Fibroblast of mammary gland (primary cell): Measurements from ENCODE around the gene MTF1.

Experiments
- DNase-seq: peaks from one replicate; pipeline ENCODE4 v3.0.0-alpha.2; 2010; ENCODE audit warnings: low read depth
- H3K4me3 ChIP-seq: 2 replicates; pipeline ENCODE4 v1.5.1; 2011; ENCODE audit warnings: low read depth, mild to moderate bottlenecking, low read length, moderate library complexity; ENCODE audit not compliant: control insufficient read depth
- TF ChIP-seq, protein P1 (sequence below): conservative IDR thresholded peaks from 2 replicates; pipeline ENCODE4 v1.5.1; 2011; ENCODE audit warnings: low read depth, low read length, inconsistent platforms; ENCODE audit not compliant: control insufficient read depth, insufficient read depth

MTF1 gene

DNA sequence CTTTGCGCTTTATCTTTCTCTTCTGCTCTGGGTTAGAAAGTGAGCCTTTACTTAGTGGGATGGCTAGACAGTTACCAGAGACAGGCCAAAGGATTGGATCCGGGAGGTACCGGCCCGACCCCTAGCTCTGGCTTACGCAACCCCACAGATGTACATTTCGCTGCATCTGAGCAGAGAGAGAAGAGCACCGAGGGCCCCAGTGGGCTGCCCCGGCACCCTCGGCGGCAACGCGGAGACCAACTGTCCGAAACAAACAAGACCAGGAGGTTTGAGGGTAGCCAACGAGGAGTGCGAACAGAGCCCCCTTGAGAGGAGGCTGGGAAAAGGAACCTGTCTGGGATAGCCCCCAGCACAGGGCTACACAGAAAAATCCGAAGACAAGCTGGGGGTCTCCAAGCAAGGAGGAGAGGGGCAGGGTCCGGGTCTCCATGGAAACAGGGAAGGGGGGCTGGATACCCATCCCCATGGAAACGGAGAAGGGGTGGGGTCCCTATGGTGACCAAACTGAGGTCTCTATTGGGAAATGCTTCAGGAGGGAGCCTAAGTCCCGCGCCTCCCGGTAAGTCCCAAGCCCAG, 373 bp downstream of the MTF1 start:
- TF ChIP-seq, protein P1, sequence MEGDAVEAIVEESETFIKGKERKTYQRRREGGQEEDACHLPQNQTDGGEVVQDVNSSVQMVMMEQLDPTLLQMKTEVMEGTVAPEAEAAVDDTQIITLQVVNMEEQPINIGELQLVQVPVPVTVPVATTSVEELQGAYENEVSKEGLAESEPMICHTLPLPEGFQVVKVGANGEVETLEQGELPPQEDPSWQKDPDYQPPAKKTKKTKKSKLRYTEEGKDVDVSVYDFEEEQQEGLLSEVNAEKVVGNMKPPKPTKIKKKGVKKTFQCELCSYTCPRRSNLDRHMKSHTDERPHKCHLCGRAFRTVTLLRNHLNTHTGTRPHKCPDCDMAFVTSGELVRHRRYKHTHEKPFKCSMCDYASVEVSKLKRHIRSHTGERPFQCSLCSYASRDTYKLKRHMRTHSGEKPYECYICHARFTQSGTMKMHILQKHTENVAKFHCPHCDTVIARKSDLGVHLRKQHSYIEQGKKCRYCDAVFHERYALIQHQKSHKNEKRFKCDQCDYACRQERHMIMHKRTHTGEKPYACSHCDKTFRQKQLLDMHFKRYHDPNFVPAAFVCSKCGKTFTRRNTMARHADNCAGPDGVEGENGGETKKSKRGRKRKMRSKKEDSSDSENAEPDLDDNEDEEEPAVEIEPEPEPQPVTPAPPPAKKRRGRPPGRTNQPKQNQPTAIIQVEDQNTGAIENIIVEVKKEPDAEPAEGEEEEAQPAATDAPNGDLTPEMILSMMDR = no peak
- H3K4me3 ChIP-seq = peak overlapping the region; percentile 100
- DNase-seq = peak; percentile 33

DNA sequence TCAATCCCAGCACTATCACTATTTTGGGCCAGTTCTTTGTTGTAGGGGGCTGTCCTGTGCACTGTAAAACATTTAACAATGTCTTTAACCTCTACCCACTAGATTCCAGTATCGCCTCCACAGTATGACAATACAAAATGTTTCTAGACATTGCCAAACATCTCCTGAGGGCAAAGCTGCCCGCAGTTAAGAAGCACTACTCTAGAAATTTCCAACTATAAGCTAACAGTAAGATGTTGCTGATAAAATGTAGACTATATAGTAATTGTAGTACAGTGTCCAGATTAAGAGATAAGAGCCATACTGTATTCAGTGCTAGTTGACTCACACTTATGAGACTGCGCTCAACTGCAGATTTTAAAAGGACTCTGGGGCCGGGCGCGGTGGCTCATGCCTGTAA, 5.0 kb downstream of the MTF1 start:
- DNase-seq = no peak

DNA sequence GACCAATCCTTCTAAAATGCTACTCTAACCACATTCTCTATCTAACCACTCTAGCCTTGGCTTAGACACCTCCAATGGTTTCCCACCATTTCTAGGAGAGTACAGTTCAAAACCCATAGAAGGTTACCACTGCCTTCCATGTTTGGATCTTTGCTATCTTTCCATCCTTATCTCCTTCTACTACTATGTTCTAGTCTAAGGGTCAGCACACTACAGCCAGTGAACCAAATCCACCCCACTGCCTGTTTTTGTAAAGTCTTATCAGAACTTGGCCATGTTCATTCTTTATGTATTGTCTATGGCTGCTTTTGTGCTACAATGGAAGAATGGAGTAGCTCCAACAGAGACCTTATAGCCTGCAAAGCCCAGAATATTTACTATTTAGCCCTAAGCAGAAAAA, 6.2 kb downstream of the MTF1 start:
- H3K4me3 ChIP-seq = no peak overlapping the region
- TF ChIP-seq, protein P1 = no peak

More for the DNA sequence above, 5.0 kb downstream of the MTF1 start:
- TF ChIP-seq, protein P1 = no peak
- no peak overlapping the region for H3K4me3 ChIP-seq

DNA sequence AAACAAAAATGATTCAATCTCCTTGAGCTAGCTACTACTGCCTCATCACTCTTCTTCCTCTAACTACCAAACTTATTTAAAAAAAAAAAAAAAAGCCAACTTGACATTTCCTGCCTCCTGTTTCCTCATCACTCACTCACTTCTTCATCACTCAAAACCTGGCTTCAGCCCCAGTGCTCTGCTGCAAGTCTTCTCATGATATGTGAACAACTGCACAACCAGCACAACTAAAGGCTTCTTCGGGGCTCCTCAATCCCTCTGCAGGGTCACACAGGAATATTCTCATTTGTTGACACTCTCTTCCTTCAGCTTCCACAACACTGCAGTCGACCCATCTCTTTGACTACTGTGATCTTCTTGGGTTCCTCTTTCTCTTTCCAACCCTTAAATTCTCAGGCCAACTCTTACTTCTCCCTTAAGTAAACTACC, 7.6 kb downstream of the MTF1 start:
- TF ChIP-seq, protein P1 = no peak
- no peak overlapping the region for H3K4me3 ChIP-seq
- DNase-seq = peak; percentile 55

More for the DNA sequence above, 6.2 kb downstream of the MTF1 start:
- no peak for DNase-seq

DNA sequence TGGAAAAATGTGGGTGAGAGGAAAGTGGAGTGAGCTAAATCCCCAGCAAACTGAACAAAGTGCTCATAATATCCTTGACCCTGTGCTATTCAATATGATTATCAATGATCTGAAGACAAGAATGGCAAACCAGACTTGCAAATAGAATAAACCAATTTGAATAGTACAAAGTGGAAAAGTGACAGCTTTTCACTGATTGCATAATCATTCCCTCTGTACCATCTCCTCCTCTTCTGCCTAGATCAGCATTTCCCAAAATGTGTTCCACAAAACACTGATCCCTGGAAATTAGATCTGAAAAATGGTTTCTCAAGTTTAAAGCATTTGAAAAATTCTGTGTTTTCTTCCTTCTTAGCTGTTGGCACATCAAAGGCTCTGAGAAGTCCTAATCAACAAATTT, 8.1 kb downstream of the MTF1 start:
- no peak for DNase-seq
- TF ChIP-seq, protein P1 = no peak
- no peak overlapping the region for H3K4me3 ChIP-seq

DNA sequence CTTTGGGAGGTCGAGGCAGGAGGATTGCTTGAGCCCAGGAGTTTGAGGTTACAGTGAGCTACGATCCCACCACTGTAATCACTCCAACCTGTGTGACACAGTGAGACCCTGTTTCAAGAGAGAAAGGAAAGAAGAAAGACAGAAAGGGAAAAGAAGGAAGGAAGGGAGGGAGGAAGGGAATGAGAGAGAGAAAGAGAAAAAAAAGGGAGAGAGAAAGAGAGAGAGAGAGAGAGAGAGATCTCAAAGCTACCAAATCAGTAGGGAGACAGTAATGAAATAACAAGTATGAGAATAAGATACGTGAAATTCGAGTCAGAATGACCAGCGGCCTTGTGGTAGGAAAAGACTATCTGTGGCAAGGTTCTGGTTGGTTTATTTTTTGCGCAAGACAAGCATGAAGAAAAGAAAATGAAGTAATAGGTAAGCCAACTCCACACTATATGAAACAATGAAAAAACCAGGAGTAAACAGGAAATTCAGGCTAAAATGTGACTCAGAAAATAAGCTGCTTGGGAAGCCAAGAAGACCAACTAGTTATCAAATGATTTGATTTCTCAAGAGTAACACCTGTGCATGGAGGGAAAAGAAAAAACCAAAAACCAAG, 8.9 kb downstream of the MTF1 start:
- peak; percentile 23 for DNase-seq
- TF ChIP-seq, protein P1 = no peak
- H3K4me3 ChIP-seq = no peak overlapping the region
